NCI-H2227 (cell line): Measurements from ENCODE around the gene CISD3.

Source experiments
- DNase-seq: peaks from one replicate; lab custom pipeline; 2025; ENCODE audit not compliant: unreplicated experiment; lab: John Stamatoyannopoulos, UW

The CISD3 gene

DNA sequence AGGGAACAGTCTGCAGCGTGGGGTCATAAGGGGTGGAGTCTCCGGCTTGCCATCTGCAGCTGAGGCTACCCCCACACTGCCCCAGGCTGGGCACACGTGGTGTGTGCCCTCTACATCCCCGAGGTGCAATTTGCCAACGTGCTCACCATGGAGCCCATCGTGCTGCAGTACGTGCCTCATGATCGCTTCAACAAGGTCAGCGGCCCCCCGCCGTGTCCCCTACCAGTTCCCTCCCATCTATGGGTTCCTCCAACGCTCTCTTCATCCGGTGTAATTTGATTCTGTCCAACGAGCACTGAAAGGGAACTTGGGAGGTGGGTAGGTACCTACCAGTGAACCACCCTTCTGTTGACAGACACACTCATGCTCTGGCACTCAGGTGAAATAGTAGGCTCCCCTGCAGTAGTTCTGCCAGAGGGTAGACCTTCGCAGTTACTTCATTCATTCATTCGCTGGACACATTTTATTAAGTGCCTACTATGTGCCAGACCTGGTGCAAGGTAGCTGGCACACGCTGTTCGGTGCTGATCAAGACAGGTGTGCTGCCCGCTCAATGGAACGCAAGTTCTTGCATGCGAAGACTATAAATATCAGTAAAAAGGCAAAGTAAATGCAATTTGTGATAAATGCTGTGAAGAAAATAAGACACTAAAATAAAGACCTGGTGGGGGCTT lies 22.3 kb upstream of the CISD3 start:
- DNase-seq = no peak

- no peak for DNase-seq
Observed at GRCh38 chr17:38709104-38709820, 20.9 kb upstream of the CISD3 start.

DNA sequence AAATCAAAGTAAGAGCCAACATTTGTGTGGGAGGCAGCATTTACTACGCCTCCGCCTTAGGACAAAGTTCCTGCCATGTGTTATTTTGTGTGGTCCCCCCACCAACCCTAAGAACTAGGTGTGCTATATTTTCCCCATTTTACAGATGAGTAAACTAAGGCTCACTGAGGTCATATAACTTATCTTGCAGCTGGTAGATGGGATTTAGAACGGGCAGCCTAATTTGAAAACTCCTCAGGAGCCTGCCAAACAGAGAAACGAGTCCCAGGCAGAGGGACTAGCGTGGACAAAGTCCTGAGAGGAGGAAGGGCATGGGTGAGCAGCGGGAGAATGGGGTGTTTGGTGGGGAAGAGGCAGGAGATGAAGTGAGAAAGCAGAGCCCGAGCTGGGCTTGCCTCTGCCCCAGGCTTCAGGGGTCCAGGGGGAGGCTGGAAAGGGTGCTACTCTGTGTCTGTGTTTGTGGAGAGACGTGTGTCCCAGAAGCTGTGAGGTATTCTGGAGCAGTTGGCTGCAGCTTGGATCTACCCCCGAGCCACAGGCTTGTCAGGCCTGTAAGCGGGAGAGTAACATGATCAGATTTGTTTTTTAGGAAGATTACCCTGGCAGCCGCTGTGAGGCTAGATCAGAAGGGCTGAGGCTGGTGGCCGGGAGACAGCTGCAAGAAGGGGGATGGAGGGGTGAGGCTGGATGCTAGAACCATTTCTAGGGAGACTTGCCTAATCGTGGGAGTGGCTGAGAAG lies 20.1 kb upstream of the CISD3 start:
- DNase-seq = no peak

DNA sequence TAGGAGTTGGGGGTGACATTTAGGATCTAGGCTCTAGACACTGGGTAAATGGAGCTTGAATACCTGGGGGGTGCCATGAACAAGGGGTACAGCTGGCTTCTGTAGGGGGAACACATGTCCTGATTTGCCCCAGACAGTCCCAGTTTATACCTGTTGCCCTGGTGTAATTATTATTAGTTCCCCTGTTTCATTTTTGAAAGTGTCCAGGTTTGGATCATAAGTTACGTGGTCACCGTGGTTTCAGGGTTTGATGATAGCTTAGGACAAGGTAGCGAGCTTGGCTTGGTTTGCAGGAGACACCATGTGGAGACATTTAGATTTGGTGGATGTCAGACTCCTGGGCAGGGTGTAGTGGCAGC lies 19.6 kb upstream of the CISD3 start:
- no peak for DNase-seq

- DNase-seq = no peak
Observed at GRCh38 chr17:38710985-38711384, 19.2 kb upstream of the CISD3 start.

DNA sequence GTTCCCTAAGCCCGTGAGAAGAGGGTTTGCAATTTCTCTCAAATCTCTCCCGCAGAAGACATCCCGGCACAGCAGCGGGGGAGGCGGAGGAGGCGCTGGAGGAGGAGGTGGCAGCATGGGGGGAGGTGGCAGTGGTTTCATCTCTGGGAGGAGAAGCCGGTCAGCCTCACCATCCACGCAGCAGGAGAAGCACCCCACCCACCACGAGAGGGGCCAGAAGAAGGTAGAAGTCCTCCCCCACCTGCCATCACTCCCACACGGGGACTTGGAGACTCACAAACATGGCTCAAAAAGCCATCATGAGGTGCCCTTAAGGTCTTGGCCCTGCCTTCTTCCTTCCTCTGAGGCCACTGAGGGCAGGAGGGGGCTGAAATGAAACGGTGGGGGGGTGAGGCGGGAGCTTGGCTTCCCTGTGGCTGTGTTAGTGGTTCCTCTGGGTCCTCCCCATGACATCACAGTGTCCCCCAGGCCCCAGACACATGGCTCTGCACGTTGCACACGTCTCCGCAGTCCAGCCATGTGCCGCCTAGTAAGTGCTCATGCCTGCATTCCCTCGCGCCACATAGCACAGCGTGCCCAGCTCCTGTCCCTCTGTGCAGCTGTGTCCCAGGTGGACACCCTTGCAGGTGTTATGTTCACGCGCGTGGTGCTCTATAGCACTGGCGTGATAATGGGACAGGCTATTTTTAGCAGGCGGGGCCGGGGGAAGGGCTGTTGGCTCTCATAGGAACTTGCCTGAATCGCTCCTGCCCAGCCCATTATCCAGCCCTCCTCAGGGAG lies 18.2 kb upstream of the CISD3 start:
- DNase-seq = no peak

- no peak for DNase-seq
Observed at GRCh38 chr17:38712593-38712992, 17.5 kb upstream of the CISD3 start.

- no peak for DNase-seq
Observed at GRCh38 chr17:38713456-38714075, 16.6 kb upstream of the CISD3 start.

- DNase-seq = no peak
Observed at GRCh38 chr17:38715216-38715943, 14.8 kb upstream of the CISD3 start.

DNA sequence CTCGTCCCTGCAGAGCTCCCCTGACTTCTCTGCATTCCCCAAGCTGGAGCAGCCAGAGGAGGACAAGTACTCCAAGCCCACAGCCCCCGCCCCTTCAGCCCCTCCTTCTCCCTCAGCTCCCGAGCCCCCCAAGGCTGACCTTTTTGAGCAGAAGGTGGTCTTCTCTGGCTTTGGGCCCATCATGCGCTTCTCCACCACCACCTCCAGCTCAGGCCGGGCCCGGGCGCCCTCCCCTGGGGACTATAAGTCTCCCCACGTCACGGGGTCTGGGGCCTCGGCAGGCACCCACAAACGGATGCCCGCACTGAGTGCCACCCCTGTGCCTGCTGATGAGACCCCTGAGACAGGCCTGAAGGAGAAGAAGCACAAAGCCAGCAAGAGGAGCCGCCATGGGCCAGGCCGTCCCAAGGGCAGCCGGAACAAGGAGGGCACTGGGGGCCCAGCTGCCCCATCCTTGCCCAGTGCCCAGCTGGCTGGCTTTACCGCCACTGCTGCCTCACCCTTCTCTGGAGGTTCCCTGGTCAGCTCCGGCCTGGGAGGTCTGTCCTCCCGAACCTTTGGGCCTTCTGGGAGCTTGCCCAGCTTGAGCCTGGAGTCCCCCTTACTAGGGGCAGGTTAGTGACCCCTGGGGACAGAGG lies 13.7 kb upstream of the CISD3 start:
- no peak for DNase-seq

DNA sequence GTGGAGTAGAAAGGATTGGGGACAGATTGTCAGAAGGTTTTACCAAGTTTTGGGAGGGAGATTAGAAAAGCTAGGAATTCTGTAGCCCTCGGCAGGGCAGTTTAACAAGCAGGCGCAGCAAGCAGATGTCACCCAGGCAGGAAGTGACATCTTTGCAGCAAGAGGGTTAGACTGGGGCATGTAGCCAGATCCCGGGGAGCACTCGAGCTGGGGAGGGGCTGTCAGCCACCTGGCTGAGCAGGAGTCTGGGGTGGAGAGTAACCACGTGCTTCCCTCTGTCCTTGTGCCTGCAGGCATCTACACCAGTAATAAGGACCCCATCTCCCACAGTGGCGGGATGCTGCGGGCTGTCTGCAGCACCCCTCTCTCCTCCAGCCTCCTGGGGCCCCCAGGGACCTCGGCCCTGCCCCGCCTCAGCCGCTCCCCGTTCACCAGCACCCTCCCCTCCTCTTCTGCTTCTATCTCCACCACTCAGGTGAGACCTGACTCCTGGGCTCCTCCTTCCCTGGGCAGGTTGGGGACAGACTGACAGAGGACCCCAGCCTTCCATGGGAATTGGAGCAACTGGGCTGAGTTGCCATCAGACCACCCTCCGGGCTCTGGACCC lies 12.9 kb upstream of the CISD3 start:
- no peak for DNase-seq

- DNase-seq = no peak
Observed at GRCh38 chr17:38719289-38719942, 10.7 kb upstream of the CISD3 start.

- DNase-seq = no peak
Observed at GRCh38 chr17:38719943-38720641, 10.0 kb upstream of the CISD3 start.

GRCh38 chr17:38720941-38721340 lies 9.2 kb upstream of the CISD3 start:
- no peak for DNase-seq

DNA sequence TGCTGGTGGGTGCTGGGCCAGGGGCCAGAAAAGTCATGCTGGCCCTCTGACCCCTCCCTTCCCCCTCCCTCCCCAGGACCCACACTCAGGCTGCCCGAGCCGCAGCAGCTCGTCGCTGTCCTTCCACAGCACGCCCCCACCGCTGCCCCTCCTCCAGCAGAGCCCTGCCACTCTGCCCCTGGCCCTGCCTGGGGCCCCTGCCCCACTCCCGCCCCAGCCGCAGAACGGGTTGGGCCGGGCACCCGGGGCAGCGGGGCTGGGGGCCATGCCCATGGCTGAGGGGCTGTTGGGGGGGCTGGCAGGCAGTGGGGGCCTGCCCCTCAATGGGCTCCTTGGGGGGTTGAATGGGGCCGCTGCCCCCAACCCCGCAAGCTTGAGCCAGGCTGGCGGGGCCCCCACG lies 8.3 kb upstream of the CISD3 start:
- no peak for DNase-seq

- peak; percentile 48 for DNase-seq
Observed at GRCh38 chr17:38724337-38724988, 5.7 kb upstream of the CISD3 start.

GRCh38 chr17:38725066-38725465 lies 5.1 kb upstream of the CISD3 start:
- DNase-seq = no peak

DNA sequence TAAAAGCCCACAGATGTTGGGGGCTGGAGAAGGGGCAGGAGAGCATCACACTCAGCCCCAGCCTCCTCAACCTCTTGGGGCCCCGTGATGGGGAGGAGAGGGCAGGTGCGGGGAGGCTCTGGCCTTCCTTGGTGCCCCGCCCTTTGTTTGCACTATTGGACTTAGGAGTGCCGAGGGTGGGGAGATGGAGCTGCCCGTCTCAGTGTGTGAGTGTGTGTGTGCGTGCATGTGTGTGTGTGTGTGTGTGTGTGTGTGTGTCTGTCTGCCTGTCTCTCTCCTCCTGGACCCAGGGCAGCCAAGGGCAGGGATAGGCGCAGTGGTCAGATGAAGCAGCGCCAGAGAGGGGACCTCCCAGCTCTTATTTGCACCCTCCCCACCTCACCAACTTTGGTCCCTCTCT lies 4.0 kb upstream of the CISD3 start:
- DNase-seq = peak; percentile 28
